Measurements from ENCODE around the gene CSTB.

CSTB gene

GRCh38 chr21:43811262-43812105, 35.4 kb upstream of the CSTB start:
- no peak for DNase-seq

- DNase-seq = peak in 53 of 56 donors; percentile 10 to 90 (median 57)
Measured at GRCh38 chr21:43810505-43811261, 34.6 kb upstream of the CSTB start.

GRCh38 chr21:43809853-43810504, 33.9 kb upstream of the CSTB start:
- DNase-seq = no peak

- no peak for DNase-seq
Measured at GRCh38 chr21:43809346-43809799, 33.3 kb upstream of the CSTB start.

- peak in 8 of 56 donors; percentile 4 to 30 (median 21) for DNase-seq
Measured at GRCh38 chr21:43808832-43809251, 32.7 kb upstream of the CSTB start.

- no peak for DNase-seq
Measured at GRCh38 chr21:43808367-43808766, 32.3 kb upstream of the CSTB start.

- DNase-seq = no peak
Measured at GRCh38 chr21:43806017-43806710, 30.1 kb upstream of the CSTB start.

- no peak for DNase-seq
Measured at GRCh38 chr21:43805275-43805800, 29.2 kb upstream of the CSTB start.

GRCh38 chr21:43803558-43804300, 27.6 kb upstream of the CSTB start:
- DNase-seq = no peak

- no peak for DNase-seq
Measured at GRCh38 chr21:43802713-43803313, 26.7 kb upstream of the CSTB start.

GRCh38 chr21:43801006-43801783, 25.1 kb upstream of the CSTB start:
- DNase-seq = no peak

- DNase-seq = no peak
Measured at GRCh38 chr21:43800566-43800965, 24.5 kb upstream of the CSTB start.

- DNase-seq = no peak
Measured at GRCh38 chr21:43800124-43800523, 24.0 kb upstream of the CSTB start.

GRCh38 chr21:43799301-43799840, 23.3 kb upstream of the CSTB start:
- DNase-seq = no peak

- DNase-seq = no peak
Measured at GRCh38 chr21:43797925-43798715, 22.0 kb upstream of the CSTB start.

GRCh38 chr21:43797415-43797814, 21.3 kb upstream of the CSTB start:
- DNase-seq = no peak

GRCh38 chr21:43794857-43795256, 18.7 kb upstream of the CSTB start:
- no peak for DNase-seq

- no peak for DNase-seq
Measured at GRCh38 chr21:43794311-43794710, 18.2 kb upstream of the CSTB start.

Measured in nucleus accumbens (tissue), 56 donors.